Activated naive CD8-positive, alpha-beta T cell treated with anti-CD3 and anti-CD28 coated beads, Interleukin-2, amount 50 U/mL, for 24 hours (primary cell): Measurements from ENCODE around the gene PER1.
"Not testable (repeated sequence)": the region's sequence is repeated elsewhere in the genome, so short reads cannot be mapped to it uniquely, and the experiment has no call there.

Experiments
- ATAC-seq: fragments of 150-1000 bp; cut with Tn5 transposase; one replicate; pipeline ENCODE4 v1.10.0; 2021
- DNase-seq: peaks from one replicate; pipeline ENCODE4 v3.0.0; 2021
- H3K27ac Mint-ChIP-seq: one replicate; pipeline ENCODE4 v1.8.0; 2021; ENCODE audit warnings: mild to moderate bottlenecking, mixed read lengths
- H3K27me3 Mint-ChIP-seq: one replicate; pipeline ENCODE4 v1.8.0; 2021; ENCODE audit warnings: mixed read lengths
- H3K36me3 Mint-ChIP-seq: one replicate; pipeline ENCODE4 v1.8.0; 2021; ENCODE audit warnings: low read depth, mixed read lengths
- H3K4me1 Mint-ChIP-seq: one replicate; pipeline ENCODE4 v1.8.0; 2021; ENCODE audit warnings: mixed read lengths
- H3K4me3 Mint-ChIP-seq: one replicate; pipeline ENCODE4 v1.8.0; 2021; ENCODE audit warnings: mild to moderate bottlenecking, moderate library complexity, mixed read lengths
- H3K9me3 Mint-ChIP-seq: one replicate; pipeline ENCODE4 v1.8.0; 2021; ENCODE audit warnings: mixed read lengths

PER1 gene

GRCh38 chr17:8176197-8176940, 24.2 kb upstream of the PER1 start, which contains the start of gene TMEM107:
TSS of gene TMEM107 (minus strand) at chr17:8176380. CDS start at chr17:8176286, 94 bp downstream.
- Mint-ChIP-seq H3K36me3 (peaks cover 6% of the 10 kb centered on the region), H3K4me3 (peak within 1 kb of the TSS; percentile 95), H3K9me3 (no peaks in the 10 kb centered on the region), H3K27ac (peak within 1 kb of the TSS; percentile 82), H3K4me1 (peaks cover 51% of the 10 kb centered on the region), H3K27me3 (no peaks in the 10 kb centered on the region)
- peak; percentile 90 for DNase-seq
- peak; percentile 53 for ATAC-seq

GRCh38 chr17:8175795-8176196, 23.6 kb upstream of the PER1 start:
- Mint-ChIP-seq H3K4me3 (peak overlapping the region; percentile 95), H3K9me3 (no peaks in the 10 kb centered on the region), H3K27me3 (no peaks in the 10 kb centered on the region), H3K4me1 (peaks cover 50% of the 10 kb centered on the region), H3K27ac (peak overlapping the region; percentile 82), H3K36me3 (peaks cover 6% of the 10 kb centered on the region)
- no peak for DNase-seq
- peak; percentile 4 for ATAC-seq

DNA sequence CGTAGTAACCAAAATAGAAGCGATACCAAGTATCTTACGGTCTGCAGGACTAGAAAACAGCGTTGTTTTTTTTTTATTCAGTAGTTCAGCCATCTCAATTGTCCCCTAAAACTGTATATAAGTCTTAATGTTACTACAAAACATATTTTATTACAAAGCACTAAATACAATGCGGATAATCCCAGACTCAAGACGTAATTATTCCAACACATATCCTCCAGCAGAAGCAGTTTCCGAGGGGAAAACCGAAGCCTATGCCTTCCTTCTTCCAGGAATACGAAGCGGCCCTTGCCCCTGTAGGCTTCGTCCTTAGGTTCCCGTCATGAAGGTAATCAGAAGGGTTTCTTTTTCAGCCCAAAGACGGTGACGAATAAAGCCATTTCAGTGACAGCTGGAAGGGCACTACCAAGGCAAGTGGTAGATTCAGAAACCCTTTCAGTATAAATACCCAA, 21.7 kb upstream of the PER1 start:
- peaks cover 50% of the 10 kb centered on the region for H3K4me1 Mint-ChIP-seq
- H3K9me3 Mint-ChIP-seq, result no peaks in the 10 kb centered on the region
- DNase-seq, result no peak
- H3K27ac Mint-ChIP-seq, result peak overlapping the region; percentile 100
- H3K36me3 Mint-ChIP-seq, result peaks cover 6% of the 10 kb centered on the region
- no peak for ATAC-seq
- no peaks in the 10 kb centered on the region for H3K27me3 Mint-ChIP-seq
- peak overlapping the region; percentile 80 for H3K4me3 Mint-ChIP-seq

- no peaks in the 10 kb centered on the region for H3K27me3 Mint-ChIP-seq
- H3K4me1 Mint-ChIP-seq, result peaks cover 50% of the 10 kb centered on the region
- ATAC-seq (peak; percentile 91), DNase-seq (peak; percentile 75)
- no peaks in the 10 kb centered on the region for H3K9me3 Mint-ChIP-seq
- peak overlapping the region; percentile 80 for H3K4me3 Mint-ChIP-seq
- peak overlapping the region; percentile 100 for H3K27ac Mint-ChIP-seq
- H3K36me3 Mint-ChIP-seq, result peaks cover 6% of the 10 kb centered on the region
These were observed 21.1 kb upstream of the PER1 start for GRCh38 chr17:8173056-8173870.

- DNase-seq, H3K27me3 Mint-ChIP-seq, H3K27ac Mint-ChIP-seq, H3K4me3 Mint-ChIP-seq, H3K36me3 Mint-ChIP-seq, H3K9me3 Mint-ChIP-seq, ATAC-seq: not testable (repeated sequence)
- peaks cover 37% of the 10 kb centered on the region for H3K4me1 Mint-ChIP-seq
These were observed 18.0 kb upstream of the PER1 start for GRCh38 chr17:8170186-8170585.

DNA sequence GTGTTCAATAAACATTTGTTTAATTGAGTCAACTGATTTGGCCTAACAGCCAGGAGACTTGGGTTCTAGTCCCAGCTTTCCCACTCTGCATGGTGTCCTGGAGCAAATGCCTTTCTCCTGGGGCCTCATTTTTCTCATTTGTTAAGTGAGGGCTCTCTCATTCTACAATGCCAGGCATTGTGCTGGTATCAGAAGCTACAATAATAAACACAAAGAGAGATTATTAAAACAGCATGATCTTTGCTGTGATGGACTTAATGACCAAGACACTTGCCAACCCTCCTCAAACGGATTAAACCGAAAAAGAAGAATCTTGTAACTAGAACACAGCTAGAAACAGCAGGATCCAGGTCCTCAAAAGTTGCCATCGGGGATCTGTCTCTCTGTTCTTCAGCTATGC, 15.3 kb upstream of the PER1 start:
- H3K27me3 Mint-ChIP-seq, result no peaks in the 10 kb centered on the region
- peaks cover 33% of the 10 kb centered on the region for H3K4me1 Mint-ChIP-seq
- H3K9me3 Mint-ChIP-seq, result no peaks in the 10 kb centered on the region
- DNase-seq (no peak), ATAC-seq (no peak)
- no peak overlapping the region for H3K27ac Mint-ChIP-seq
- no peak overlapping the region for H3K4me3 Mint-ChIP-seq
- no peaks in the 10 kb centered on the region for H3K36me3 Mint-ChIP-seq

DNA sequence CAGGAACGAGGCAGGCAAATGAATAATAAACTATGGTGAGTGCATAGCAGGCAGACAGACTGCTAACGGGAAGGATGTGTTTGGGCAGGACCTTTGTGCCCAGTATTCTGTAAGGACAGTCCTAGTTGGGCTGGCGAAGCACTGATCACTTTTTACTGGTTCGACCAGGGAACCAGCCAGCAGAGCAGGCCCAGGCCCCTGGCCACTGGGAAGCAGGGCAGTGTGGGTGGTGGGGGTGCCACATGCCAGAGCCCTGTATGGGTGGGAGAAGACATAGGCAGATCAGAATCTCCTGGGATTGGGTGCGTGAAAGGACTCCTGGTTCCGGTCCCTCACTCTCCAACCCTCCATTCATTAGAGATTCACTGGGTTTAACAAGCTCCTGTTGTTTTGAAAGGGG, 14.5 kb upstream of the PER1 start:
- peaks cover 2% of the 10 kb centered on the region for H3K36me3 Mint-ChIP-seq
- no peak overlapping the region for H3K27ac Mint-ChIP-seq
- no peaks in the 10 kb centered on the region for H3K9me3 Mint-ChIP-seq
- no peaks in the 10 kb centered on the region for H3K27me3 Mint-ChIP-seq
- no peak overlapping the region for H3K4me3 Mint-ChIP-seq
- no peak for ATAC-seq
- DNase-seq, result no peak
- peaks cover 35% of the 10 kb centered on the region for H3K4me1 Mint-ChIP-seq

DNA sequence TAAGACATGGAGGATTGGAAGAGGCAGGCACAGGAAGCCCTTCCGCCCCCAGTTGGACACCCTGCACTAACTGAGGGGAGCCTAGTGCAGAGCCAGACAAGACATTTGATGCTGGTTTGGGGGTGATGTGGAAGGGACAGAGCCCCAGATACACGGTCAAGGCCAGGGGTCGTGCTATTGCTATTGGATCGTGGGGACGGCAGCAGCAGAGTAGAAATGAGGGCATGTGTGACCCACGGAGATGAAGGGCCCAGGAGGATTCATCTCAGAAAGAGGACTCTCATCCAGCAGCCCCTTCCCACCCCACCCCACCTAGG, 12.6 kb upstream of the PER1 start:
- Mint-ChIP-seq H3K4me3 (peak overlapping the region; percentile 81), H3K4me1 (peaks cover 51% of the 10 kb centered on the region), H3K27ac (peak overlapping the region; percentile 95), H3K9me3 (no peaks in the 10 kb centered on the region), H3K36me3 (peaks cover 18% of the 10 kb centered on the region), H3K27me3 (no peaks in the 10 kb centered on the region)
- DNase-seq, result no peak
- ATAC-seq, result no peak

DNA sequence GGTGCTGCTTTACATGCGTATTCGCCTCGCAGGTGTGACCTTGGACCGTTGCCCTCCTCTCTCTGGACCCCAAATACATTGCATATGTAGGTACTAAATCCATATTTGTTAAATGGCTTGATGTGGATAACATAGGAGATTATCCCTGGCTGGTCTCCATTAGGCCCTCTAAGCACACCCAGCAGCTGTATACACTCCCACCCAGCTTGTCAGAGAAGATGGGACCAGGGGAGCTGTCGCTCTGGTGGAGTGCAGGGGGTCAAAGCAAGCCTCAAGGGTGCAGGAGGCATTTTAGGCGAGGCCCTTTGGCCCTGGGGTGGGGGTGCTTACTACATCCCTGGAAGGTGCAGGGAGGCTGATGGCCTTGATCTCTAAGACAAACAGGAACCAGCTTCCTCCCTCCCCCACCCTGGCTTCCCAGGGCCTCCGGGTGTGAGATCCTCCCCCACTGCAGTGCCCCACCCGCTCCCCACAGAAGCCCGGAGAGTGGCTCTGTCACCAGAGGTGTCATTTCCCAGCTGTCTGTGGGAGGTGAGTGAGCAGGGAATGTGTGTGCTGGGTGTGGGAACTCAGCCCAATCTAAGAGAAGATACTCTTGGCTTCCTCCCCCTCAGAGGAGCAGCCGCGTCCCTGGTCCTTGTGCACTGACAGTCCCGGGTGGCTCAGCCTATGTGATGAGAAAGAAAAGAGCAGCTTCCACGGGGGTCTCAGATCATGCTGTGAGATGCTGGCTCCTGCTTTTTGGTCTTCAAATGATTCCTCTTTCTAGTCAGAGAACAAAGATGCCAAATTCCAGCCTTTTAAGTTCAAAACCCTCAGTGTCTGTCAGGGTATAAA, 12.0 kb upstream of the PER1 start:
- DNase-seq, result peak; percentile 81
- peaks cover 57% of the 10 kb centered on the region for H3K4me1 Mint-ChIP-seq
- H3K9me3 Mint-ChIP-seq, result no peaks in the 10 kb centered on the region
- peak overlapping the region; percentile 95 for H3K27ac Mint-ChIP-seq
- ATAC-seq, result peak; percentile 67
- peaks cover 23% of the 10 kb centered on the region for H3K36me3 Mint-ChIP-seq
- peak overlapping the region; percentile 81 for H3K4me3 Mint-ChIP-seq
- no peaks in the 10 kb centered on the region for H3K27me3 Mint-ChIP-seq

- H3K4me3 Mint-ChIP-seq, result peak overlapping the region; percentile 85
- ATAC-seq (no peak), DNase-seq (peak; percentile 48)
- peaks cover 23% of the 10 kb centered on the region for H3K36me3 Mint-ChIP-seq
- H3K27me3 Mint-ChIP-seq, result no peaks in the 10 kb centered on the region
- peak overlapping the region; percentile 95 for H3K27ac Mint-ChIP-seq
- H3K9me3 Mint-ChIP-seq, result no peaks in the 10 kb centered on the region
- peaks cover 64% of the 10 kb centered on the region for H3K4me1 Mint-ChIP-seq
These were observed 11.1 kb upstream of the PER1 start for GRCh38 chr17:8162997-8163977.

- Mint-ChIP-seq H3K9me3 (no peaks in the 10 kb centered on the region), H3K4me3 (peak within 1 kb of the TSS; percentile 85), H3K36me3 (peaks cover 23% of the 10 kb centered on the region), H3K4me1 (peaks cover 65% of the 10 kb centered on the region), H3K27me3 (no peaks in the 10 kb centered on the region), H3K27ac (peak within 1 kb of the TSS; percentile 95)
- peak; percentile 29 for ATAC-seq
- DNase-seq, result peak; percentile 84
These were observed 10.2 kb upstream of the PER1 start, which contains the start of gene VAMP2 for GRCh38 chr17:8162233-8162996. TSS of gene VAMP2 (minus strand) at chr17:8162948. CDS start at chr17:8162879, 69 bp downstream.

- peaks cover 63% of the 10 kb centered on the region for H3K4me1 Mint-ChIP-seq
- peak overlapping the region; percentile 85 for H3K4me3 Mint-ChIP-seq
- ATAC-seq, result no peak
- DNase-seq, result no peak
- no peaks in the 10 kb centered on the region for H3K27me3 Mint-ChIP-seq
- H3K27ac Mint-ChIP-seq, result peak overlapping the region; percentile 93
- no peaks in the 10 kb centered on the region for H3K9me3 Mint-ChIP-seq
- H3K36me3 Mint-ChIP-seq, result peaks cover 23% of the 10 kb centered on the region
These were observed 9.4 kb upstream of the PER1 start for GRCh38 chr17:8161289-8162232.
